Measurements from ENCODE around the gene STARD8. TPM values are rescaled to one million over a fixed set of nuclear protein-coding genes. Genes with fewer than 3 reads are reported as not detected.

The STARD8 gene
- total RNA-seq, 4 donors from 2014 or later, result 0.60 to 11.6 (median 3.2) TPM

DNA sequence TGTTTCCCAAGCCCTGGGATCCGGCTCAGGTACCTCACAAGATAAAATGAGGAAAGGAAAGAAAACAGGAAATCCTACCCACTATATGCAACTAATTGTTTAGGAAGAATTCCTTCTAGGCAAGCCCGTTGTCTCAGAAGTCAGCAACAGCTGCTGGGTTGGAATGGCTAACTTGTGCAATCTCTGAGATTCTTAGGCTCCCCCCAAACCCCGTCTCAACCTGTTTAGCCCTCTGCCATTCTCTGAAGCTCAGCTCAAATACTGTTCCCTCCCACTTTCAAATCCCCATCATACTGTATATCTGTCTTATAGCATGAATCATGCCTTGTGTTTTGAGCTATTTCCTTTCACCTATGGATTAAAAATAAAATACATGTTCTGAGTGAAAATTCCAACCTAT is 28.9 kb downstream of the STARD8 start:
- DNase-seq, result no peak
- intact Hi-C loops (cut with DNase I; ENCODE audit: low total_unique reads) (no loop called here), in situ Hi-C loops (cut with MboI; ENCODE audit: low pct_ligation_motif_present in 1 of 4, low pct_unique_long_range_greater_than_20kb in 1 of 4, low sequenced_read_pairs in 3 of 4) (no loop called here)
- no peaks in the 10 kb centered on the region for H3K4me1 ChIP-seq
- no peaks in the 10 kb centered on the region for H3K36me3 ChIP-seq
- no peaks in the 10 kb centered on the region for H3K9me3 ChIP-seq
- 47% methylated on average over 3 of the region's 3 CpGs; no CpG with 5 or more reads in 1 of the 2 donors for WGBS, 2 donors (ENCODE audit: low coverage in 1 of 2)
- no peak overlapping the region for H3K27ac ChIP-seq
- no peak for TF ChIP-seq EP300 (IDR thresholded peaks at IDR 0.05; ENCODE audit: low read depth)
- no peak for TF ChIP-seq CTCF (IDR thresholded peaks at IDR 0.05)
- TF ChIP-seq POLR2A (IDR thresholded peaks at IDR 0.05), result no peak
- TF ChIP-seq POLR2AphosphoS5 (IDR thresholded peaks at IDR 0.05), result no peak
- no peaks in the 10 kb centered on the region for H3K27me3 ChIP-seq
- no peak overlapping the region for H3K4me3 ChIP-seq

DNA sequence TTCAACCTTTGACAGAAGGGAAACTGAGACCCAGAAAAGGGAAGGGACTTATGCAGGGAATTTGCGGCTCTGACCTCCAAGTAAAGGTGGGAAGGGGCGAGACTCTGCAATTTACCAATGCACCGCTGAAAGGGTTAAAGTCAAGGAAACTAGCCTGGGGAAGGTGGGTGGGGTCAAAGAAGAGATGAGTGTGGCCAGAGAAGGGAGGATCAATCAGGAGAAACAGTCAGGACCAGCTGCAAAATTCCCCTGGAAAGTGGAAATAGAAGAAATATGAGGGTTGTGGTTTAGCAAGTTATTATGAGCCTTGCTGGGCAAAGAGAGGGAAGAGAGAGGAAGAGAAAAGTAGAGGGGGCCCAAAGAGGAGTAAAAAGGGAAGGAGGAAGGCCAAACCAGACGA is 30.5 kb downstream of the STARD8 start:
- no peak for DNase-seq
- no peak for TF ChIP-seq EP300 (IDR thresholded peaks at IDR 0.05; ENCODE audit: low read depth)
- TF ChIP-seq CTCF (IDR thresholded peaks at IDR 0.05), result no peak
- no peak for TF ChIP-seq POLR2AphosphoS5 (IDR thresholded peaks at IDR 0.05)
- TF ChIP-seq POLR2A (IDR thresholded peaks at IDR 0.05), result no peak
- no peaks in the 10 kb centered on the region for H3K4me1 ChIP-seq
- intact Hi-C loops (cut with DNase I; ENCODE audit: low total_unique reads) (no loop called here), in situ Hi-C loops (cut with MboI; ENCODE audit: low pct_ligation_motif_present in 1 of 4, low pct_unique_long_range_greater_than_20kb in 1 of 4, low sequenced_read_pairs in 3 of 4) (no loop called here)
- H3K27me3 ChIP-seq, result no peaks in the 10 kb centered on the region
- WGBS, 2 donors (ENCODE audit: low coverage in 1 of 2), result 60 to 66% methylated on average over 1 to 4 of the region's 4 CpGs
- no peaks in the 10 kb centered on the region for H3K9me3 ChIP-seq
- H3K27ac ChIP-seq, result no peak overlapping the region
- H3K36me3 ChIP-seq, result no peaks in the 10 kb centered on the region
- H3K4me3 ChIP-seq, result no peak overlapping the region

- no peak for DNase-seq
- 67% methylated on average over 2 of the region's 2 CpGs; no CpG with 5 or more reads in 1 of the 2 donors for WGBS, 2 donors (ENCODE audit: low coverage in 1 of 2)
- Histone ChIP-seq H3K4me3 (no peak overlapping the region), H3K27me3 (no peaks in the 10 kb centered on the region), H3K36me3 (no peaks in the 10 kb centered on the region), H3K27ac (no peak overlapping the region), H3K4me1 (no peaks in the 10 kb centered on the region), H3K9me3 (no peaks in the 10 kb centered on the region)
- TF ChIP-seq CTCF (IDR thresholded peaks at IDR 0.05) (no peak), POLR2AphosphoS5 (IDR thresholded peaks at IDR 0.05) (no peak), EP300 (IDR thresholded peaks at IDR 0.05; ENCODE audit: low read depth) (no peak), POLR2A (IDR thresholded peaks at IDR 0.05) (no peak)
- intact Hi-C loops (cut with DNase I; ENCODE audit: low total_unique reads), result no loop called here
- in situ Hi-C loops (cut with MboI; ENCODE audit: low pct_ligation_motif_present in 1 of 4, low pct_unique_long_range_greater_than_20kb in 1 of 4, low sequenced_read_pairs in 3 of 4), result no loop called here
These were observed 34.0 kb downstream of the STARD8 start for GRCh38 chrX:68681443-68681941.

- WGBS, 2 donors (ENCODE audit: low coverage in 1 of 2), result 80 to 81% methylated on average over 1 to 3 of the region's 3 CpGs
- H3K4me3 ChIP-seq, result no peak overlapping the region
- intact Hi-C loops (cut with DNase I; ENCODE audit: low total_unique reads) (no loop called here), in situ Hi-C loops (cut with MboI; ENCODE audit: low pct_ligation_motif_present in 1 of 4, low pct_unique_long_range_greater_than_20kb in 1 of 4, low sequenced_read_pairs in 3 of 4) (no loop called here)
- DNase-seq, result no peak
- H3K36me3 ChIP-seq, result no peaks in the 10 kb centered on the region
- no peaks in the 10 kb centered on the region for H3K9me3 ChIP-seq
- H3K4me1 ChIP-seq, result no peaks in the 10 kb centered on the region
- H3K27ac ChIP-seq, result no peak overlapping the region
- TF ChIP-seq POLR2AphosphoS5 (IDR thresholded peaks at IDR 0.05) (no peak), EP300 (IDR thresholded peaks at IDR 0.05; ENCODE audit: low read depth) (no peak), CTCF (IDR thresholded peaks at IDR 0.05) (no peak), POLR2A (IDR thresholded peaks at IDR 0.05) (no peak)
- H3K27me3 ChIP-seq, result no peaks in the 10 kb centered on the region
These were observed 35.3 kb downstream of the STARD8 start for GRCh38 chrX:68682790-68683189.
